ENCODE measurements around the gene ZNF827.

- TF ChIP-seq CTCF (IDR thresholded peaks at IDR 0.05) (no peak), POLR2AphosphoS5 (IDR thresholded peaks at IDR 0.05) (no peak)
These were observed 123.5 kb downstream of the ZNF827 start for GRCh38 chr4:145815027-145815612.
